HG03139 (cell line): Measurements from ENCODE around the gene PSMB11.

ENCODE experiments used
- ATAC-seq: cut with Tn5 transposase; IDR thresholded peaks from one replicate; pipeline ENCODE4 v1.9.1; 2021; ENCODE audit not compliant: unreplicated experiment

Gene PSMB11

GRCh38 chr14:23076785-23077408 is 34.9 kb downstream of the PSMB11 start:
- no peak for ATAC-seq

DNA sequence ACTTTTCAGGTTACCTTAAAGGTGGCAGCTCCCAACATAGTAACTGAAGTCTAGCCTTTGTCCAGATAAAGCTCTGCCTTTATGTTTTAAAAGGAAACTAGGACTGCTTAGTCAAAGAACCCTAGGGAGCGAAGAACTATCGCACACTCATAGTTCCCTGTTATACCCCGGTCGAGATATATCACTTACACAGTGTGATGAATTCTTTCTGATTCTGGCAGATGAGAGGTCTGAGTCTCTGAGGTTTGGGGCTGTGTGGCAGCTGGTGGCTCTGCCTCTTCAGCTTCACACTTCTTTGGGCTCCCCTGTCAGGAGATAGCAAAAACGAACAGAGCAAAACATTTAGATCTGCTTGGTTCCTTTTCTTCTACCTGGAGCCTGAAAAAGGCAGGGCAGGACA is 36.0 kb downstream of the PSMB11 start:
- no peak for ATAC-seq

DNA sequence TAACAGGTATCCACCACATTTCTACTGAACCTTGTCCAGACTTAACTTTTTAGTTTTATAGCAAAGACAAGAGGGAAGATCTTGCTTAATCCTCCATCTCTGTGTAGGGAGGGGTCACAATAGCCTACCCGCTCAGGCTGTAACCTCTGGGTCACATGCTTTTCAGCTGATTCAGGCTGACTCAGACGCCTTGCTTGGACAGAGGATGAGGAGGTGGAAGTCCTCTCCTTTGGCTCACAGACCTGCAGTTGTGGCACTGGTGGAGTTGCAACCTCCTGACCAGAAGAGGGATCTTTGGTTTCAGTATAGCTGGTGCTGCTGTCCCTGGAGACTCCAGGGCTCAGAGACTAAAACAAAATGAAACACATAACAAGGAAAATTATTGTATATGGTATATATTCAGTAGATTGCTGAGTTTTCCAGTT is 36.7 kb downstream of the PSMB11 start:
- ATAC-seq: no peak

DNA sequence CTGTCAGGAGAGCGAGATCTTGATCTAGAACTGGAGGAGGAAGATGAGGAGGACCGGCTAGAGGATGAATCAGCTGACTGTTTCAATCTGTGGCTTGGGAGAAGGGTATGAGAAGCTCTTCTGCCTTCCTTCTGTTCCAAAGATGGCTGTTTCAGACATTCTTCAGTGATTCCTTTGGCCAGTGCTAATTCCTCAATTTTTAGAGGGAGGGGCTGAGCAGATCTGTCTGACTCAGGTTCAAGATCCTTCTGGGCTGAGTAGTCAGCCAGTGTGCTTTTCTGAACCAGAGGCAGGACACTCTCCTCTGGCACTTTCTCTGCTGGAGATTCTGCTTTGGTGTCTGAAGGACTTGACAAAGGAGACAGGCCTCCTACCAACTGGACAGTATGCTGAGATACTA is 37.7 kb downstream of the PSMB11 start:
- ATAC-seq: no peak

GRCh38 chr14:23080474-23080873 is 38.5 kb downstream of the PSMB11 start:
- no peak for ATAC-seq

DNA sequence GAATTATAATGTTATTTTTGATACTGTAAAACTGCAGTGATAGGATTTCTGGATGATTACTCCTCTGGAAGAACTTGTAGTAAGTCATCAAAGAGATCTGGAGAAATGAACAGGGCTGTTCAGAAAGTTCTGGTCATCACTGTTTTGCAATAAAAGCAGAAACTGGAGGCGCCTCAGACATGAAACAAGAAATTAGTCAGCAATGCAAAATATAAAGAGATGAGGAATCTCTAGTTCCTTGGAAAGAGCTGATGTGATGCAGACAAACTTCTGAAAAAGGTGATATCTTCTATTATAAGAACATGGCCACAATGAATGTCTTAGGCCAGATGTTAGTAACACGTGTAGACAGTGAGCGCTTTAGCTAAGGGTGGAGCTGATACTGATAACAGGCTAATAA is 43.4 kb downstream of the PSMB11 start:
- no peak for ATAC-seq

- no peak for ATAC-seq
These were observed 44.6 kb downstream of the PSMB11 start for GRCh38 chr14:23086565-23086964.

DNA sequence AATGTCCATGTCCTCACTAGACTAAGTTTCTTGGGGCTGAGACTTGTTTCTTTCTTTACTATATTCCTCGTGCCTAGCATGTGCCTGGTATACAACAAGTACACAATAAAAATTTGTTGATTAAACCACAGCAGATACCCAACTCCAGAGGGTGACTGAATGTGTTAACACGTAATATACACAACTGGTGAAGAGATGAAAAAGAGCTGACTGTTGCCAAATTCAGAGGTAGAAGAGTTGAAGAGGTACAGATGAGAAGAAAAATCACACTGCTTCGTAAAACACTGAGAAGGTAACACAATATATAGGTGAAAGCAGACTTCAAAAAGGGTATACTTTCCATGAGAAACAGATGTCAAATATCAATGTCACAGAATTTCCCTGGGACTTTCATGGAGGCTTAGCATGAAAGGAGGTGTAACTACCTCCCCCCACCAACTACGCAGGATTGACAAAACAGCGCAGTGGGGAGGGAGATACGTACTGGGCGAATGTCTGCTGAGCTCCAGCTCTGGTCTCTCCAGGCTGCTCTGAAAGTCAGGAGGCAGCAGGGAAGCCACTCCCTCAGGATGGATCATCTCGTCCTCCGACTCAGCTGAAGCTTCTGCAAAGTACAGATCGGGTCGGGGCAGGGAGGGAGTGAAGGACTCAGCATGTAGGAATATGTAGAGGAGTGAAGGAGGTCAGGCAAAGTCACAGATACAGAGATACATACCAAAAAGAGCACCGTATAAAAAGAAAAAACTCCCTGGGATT is 47.7 kb downstream of the PSMB11 start:
- ATAC-seq: no peak

GRCh38 chr14:23090254-23090636 is 48.2 kb downstream of the PSMB11 start:
- ATAC-seq: no peak

GRCh38 chr14:23091294-23092225 is 49.5 kb downstream of the PSMB11 start:
- no peak for ATAC-seq

GRCh38 chr14:23093104-23093503 is 51.1 kb downstream of the PSMB11 start:
- ATAC-seq: no peak

DNA sequence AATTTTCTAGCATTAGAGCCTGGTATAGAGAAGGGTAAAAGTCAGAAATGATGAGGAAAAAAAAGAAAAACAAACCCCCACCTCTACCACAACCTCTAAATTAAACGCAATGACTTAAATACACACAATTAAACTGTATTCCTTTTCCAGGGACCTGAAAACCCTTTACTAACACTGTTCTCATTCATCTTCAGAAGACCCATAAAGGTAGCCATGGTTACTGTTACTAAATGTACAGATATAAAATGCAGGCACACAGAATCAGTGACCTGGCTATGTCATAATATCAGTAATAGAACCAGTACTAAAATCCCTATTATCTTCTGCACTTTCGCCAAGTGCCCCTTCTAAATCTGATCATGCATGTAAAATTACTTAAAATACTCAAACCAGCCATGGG is 51.5 kb downstream of the PSMB11 start:
- no peak for ATAC-seq
